Measurements from ENCODE around the gene GLIS2. TPM values are rescaled to one million over a fixed set of nuclear protein-coding genes. Genes with fewer than 3 reads are reported as not detected.
"Not testable (repeated sequence)": the region's sequence is repeated elsewhere in the genome, so short reads cannot be mapped to it uniquely, and the experiment has no call there.

The GLIS2 gene
- total RNA-seq, 1 donor from 2014 or later = 16.6 TPM

DNA sequence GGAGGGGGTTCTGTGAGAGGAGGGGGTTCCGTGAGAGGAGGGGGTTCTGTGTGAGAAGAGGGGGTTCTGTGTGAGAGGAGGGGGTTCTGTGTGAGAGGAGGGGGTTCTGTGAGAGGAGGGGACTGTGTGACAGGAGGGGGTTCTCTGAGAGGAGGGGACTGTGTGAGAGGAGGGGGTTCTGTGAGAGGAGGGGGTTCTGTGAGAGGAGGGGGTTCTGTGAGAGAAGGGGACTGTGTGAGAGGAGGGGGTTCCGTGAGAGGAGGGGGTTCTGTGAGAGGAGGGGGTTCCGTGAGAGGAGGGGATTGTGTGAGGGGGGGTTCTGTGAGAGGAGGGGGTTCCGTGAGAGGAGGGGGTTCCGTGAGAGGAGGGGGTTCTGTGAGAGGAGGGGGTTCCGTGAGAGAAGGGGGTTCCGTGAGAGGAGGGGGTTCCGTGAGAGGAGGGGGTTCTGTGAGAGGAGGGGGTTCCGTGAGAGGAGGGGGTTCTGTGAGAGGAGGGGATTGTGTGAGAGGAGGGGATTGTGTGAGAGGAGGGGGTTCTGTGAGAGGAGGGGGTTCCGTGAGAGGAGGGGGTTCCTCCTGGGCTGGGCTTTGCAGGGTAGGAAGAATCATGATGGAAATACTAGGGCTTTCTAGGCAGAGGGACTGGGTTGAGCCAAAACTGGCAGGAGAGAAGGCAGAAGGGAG lies 28.6 kb downstream of the GLIS2 start:
- intact Hi-C loops (cut with micrococcal nuclease); DNase-seq; ATAC-seq: not testable (repeated sequence)

DNA sequence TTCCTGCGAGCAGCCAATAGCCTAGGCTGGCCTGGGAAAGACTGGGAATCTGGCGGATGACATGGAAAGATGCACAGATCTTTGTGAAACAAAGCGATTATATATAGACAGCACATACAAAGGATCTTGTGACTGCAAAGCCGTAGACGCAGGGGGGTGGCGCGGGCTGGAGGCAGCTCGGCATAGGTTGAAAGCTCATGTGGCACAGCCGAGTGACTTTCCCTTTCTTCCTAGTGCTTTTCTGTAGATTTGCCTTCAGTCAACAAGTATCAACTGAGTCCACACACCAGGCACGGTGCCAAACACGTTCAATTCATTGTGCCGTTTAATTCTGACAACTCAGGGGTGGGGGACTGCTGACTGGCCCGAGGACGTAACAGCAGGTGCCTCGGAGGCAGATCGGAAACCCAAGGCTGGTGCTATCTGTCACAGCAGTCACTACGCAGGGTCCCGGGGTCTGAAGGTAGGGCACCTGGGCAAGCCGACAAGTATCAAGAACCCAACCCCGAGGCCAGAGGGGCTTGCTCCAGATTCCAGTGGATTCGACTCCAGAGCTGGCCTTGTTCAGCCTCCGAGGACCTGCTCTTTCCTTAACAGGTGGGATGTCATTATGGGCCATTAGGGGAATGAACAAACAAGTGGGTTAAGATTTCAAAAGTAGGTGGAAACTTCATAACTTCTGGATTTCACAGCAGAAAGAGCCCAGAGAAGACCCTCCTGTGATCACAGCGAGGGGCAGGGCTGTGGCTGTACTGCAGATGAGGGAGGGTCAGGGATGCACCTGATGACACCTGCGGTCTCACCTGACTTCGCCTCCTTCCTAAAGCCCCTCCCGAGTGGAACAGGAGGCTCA lies 29.3 kb downstream of the GLIS2 start:
- DNase-seq (no peak), ATAC-seq (no peak)
- intact Hi-C loops (cut with micrococcal nuclease) = no loop called here

DNA sequence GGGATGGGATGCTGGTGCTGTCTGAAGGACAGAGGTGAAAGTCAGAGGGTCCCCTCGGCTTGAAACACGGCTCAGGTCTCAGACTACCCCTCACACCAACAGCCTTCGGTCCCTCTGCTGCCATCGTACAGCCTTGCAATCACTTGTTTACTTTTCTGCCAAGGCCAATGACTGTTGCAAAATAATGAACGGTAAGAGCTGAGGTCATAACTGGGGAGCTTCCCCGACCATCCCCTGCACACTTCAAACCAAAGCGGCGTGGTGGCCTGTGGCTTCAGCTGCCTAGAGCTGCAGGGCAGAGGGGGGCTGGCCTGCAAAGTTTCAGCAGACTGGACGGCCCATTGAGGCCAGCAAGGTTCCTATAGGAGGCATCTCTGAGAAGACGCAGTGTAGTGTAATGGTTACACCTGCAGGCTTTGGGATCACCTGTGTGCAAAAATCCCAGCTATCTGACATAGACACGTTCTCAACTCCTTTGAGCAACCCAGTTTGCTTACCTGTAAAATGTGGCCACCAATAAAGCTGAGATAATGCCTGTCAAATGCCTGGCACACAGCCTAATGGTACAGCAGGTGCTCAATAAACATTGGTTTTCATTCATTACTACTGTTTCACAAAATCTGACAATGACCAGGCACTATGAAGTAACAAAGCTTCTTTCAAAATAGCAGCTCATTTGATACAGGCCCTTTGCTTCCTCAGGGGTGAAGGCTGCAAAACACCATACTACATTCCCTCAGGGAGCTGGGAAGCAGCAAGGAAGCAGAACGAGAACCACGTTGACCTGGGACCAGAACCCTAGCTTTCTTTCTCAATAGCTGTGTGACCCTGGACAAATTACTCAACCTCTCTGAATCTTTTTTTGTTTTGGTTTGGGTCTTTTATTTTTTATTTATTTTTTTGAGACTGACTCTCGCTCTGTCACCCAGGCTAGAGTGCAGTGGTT lies 30.2 kb downstream of the GLIS2 start:
- ATAC-seq (no peak), DNase-seq (no peak)
- intact Hi-C loops (cut with micrococcal nuclease) = no loop called here

DNA sequence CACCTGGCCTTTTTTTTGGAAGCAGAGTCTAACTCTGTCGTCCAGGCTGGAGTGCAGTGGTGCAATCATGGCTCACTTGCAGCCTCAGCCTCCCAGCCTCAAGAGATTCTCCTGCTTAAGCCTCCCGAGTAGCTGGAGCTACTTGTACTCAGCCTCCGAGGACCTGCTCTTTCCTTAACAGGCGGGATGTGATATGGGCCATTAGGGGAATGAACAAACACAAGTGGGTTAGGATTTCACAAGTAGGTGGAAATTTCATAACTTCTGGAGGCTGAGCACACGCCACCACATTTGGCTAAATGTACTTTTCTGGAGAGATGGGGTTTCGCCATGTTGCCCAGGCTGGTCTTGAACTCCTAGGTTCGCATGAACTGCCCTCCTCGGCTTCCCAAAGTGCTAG lies 31.1 kb downstream of the GLIS2 start:
- ATAC-seq (no peak), DNase-seq (no peak)
- intact Hi-C loops (cut with micrococcal nuclease) = no loop called here

DNA sequence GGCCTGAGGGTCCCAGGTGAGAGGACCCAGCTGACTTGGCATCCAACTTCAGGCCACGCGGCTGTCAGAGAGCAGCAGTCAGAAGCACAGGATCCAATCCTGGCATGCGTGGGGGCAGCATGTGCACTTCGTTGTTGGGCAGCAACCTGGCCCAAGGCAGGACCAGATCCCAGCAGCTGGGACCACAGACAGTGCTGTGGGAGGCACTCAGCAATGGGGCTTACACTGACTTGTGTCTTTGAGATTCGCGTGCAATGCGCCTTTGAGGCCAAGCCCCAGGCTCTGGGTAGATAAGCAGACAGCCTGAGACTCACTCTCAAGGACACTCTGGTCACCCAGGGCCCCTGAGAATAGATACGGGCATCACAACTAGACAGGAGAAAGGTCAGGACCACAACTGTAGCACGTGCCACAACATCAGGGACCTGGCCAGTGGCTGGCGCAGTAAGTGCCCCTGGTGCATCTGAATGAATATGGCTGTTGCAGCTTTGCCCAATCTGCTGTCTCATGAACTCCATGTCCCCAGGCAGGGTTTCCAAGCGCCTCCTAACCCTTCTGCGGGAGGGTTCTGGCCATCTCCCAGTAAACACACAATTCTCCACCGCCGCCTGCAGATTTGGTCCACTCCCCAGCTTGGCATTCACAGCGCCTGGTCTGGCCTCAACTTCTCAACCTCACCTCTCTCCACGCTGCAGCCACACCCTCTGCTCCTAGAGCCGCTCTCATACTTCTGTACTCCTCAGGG lies 32.1 kb downstream of the GLIS2 start:
- peak; percentile 1 for ATAC-seq
- intact Hi-C loops (cut with micrococcal nuclease) = no loop called here

DNA sequence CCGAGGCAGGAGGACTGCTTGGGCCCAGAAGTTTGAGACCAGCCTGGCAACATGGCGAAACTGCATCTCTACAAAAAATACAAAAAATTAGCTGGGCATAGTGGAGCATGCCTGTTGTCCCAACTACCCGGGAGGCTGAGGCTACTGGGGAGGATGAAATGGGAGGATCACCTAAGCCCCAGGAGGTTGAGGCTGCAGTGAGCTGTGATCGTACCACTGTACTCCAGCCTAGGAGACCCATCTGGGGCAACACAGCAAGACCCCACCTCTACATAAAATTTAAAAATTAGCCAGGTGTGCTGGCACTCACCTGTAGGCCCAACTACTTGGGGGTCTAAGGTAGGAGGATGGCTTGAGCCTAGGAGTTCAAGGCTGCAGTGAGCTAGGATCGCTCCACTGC lies 33.5 kb downstream of the GLIS2 start:
- intact Hi-C loops (cut with micrococcal nuclease) = no loop called here

More for the DNA sequence above, 32.1 kb downstream of the GLIS2 start:
- no peak for DNase-seq

DNA sequence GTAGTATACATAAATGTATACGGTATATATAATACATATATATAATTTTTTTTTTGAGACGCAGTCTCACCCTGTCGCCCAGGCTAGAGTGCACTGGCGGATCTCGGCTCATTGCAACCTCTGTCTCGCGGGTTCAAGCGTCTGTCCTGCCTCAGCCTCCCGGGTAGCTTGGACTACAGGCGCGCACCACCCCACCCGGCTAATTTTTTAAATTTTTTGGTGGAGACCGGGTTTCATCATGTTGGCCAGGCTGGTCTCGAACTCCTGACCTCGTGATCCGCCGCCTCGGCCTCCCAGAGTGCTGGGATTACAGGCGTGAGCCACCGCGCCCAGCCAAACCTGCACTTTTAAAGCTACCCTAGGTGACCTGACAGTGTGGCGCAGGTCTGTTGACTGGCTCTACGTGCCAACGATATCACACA lies 34.5 kb downstream of the GLIS2 start:
- no peak for ATAC-seq

More for the DNA sequence above, 33.5 kb downstream of the GLIS2 start:
- ATAC-seq (no peak), DNase-seq (no peak)

DNA sequence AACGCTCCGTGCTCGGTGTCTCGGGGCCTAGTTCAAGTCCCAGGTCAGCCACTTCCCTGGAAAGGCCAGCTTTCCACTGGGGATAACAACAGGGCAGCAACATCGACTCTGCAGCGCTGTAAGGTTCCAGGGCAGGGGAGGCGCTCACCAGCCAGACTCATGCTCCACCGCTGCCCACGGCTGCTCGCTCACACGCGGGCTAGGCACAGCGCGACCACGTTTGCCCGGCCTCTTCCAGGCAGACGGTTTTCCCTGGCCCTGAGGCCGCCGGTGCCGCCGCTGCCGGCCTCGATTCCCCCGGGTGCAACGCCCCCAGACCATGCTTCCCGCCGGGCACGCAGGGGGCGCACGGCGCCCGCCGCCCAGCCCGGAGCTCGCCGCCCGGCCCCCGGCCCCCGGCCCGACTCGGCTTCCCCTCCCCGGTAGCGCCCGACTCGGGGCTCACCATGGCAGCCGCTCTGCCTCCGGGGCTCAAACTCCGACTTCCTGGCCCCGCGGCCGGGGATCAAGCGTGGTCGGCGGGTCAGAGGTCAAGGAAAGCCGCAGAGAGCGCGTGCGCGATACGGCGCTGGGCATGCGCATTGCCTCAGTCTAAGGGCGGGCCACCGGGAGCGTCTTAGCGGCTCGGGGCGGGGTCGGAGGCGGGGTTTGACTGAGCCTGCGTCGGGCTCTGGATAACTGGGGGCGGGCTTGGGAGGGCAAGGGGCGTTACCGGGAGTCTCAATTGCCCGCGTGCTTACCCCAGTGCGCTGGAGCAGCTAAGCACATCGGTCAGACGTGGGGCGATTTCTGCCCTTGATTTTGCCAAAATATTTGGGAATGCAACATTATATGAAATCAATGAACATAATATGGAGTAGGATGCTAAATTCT lies 35.2 kb downstream of the GLIS2 start, which contains the start of gene PAM16:
PAM16 (minus strand) TSS at position 535 of the 873 bp plus-strand sequence; CDS start at position 448, 87 bp downstream.
- intact Hi-C loops (cut with micrococcal nuclease) = loop anchor here (10.0 kb wide), 1 partner anchor 54 kb away; no protein-coding TSS in a partner anchor
- DNase-seq (peak; percentile 99), ATAC-seq (peak; percentile 95)

More for the DNA sequence above, 34.5 kb downstream of the GLIS2 start:
- intact Hi-C loops (cut with micrococcal nuclease) = loop anchor here (10.0 kb wide), 1 partner anchor 54 kb away; no protein-coding TSS in a partner anchor
- DNase-seq = no peak

DNA sequence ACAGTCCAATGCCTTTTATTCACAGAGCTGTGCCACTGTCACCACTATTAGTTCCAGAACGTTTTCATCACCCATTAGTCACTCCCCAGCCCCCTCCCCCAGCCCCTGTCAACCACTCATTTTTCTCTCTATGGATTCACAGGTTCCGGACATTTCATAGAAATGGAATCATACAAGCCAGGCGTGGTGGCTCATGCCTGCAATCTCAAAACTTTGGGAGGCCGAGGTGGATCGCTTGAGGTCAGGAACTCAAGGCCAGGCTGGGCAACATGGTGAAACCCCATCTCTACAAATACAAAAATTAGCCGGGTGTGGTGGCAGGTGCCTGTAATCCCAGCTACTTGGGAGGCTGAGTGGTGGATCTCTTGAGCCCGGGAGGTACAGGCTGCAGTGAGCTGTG lies 36.0 kb downstream of the GLIS2 start:
- no peak for ATAC-seq
- intact Hi-C loops (cut with micrococcal nuclease) = loop anchor here (10.0 kb wide), 1 partner anchor 53 kb away; no protein-coding TSS in a partner anchor
- DNase-seq = no peak

DNA sequence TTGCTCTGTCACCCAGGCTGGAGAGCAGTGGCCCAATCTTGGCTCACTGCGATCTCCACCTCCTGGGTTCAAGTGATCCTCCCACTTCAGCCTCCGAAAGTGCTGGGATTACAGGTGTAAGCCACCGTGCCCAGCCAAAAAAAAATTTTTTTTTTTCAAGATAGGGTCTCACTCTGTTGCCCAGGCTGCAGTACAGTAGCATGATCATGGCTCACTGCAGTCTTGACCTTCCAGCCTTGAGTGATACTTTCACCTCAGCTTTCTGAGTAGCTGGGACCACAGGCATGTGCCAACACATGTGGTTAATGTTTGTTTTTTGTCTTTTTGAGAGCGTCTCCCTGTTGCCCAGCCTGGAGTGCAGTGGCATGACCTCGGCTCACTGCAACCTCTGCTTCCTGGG lies 37.0 kb downstream of the GLIS2 start:
- DNase-seq (no peak), ATAC-seq (no peak)
- intact Hi-C loops (cut with micrococcal nuclease) = loop anchor here (10.0 kb wide), 1 partner anchor 52 kb away; no protein-coding TSS in a partner anchor

DNA sequence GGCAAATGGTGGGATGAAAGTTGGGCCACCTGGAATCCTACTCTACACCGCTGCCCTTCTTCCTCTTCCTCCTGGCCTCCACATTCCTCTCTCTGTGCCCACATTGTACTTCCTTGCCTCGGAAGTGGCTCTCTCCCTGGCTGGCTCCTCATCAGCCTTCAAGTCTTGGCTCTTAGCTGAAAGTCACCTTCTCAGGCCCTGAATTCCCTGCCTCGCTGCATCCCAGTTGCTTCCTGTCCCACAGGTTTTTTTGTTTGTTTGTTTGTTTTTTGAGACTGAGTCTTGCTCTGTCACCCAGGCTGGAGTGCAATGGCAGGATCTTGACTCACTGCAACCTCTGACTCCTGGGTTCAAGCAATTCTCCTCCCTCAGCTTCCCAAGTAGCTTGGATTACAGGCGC lies 37.8 kb downstream of the GLIS2 start:
- ATAC-seq = no peak
- no peak for DNase-seq
- intact Hi-C loops (cut with micrococcal nuclease) = loop anchor here (10.0 kb wide), 1 partner anchor 51 kb away; no protein-coding TSS in a partner anchor

DNA sequence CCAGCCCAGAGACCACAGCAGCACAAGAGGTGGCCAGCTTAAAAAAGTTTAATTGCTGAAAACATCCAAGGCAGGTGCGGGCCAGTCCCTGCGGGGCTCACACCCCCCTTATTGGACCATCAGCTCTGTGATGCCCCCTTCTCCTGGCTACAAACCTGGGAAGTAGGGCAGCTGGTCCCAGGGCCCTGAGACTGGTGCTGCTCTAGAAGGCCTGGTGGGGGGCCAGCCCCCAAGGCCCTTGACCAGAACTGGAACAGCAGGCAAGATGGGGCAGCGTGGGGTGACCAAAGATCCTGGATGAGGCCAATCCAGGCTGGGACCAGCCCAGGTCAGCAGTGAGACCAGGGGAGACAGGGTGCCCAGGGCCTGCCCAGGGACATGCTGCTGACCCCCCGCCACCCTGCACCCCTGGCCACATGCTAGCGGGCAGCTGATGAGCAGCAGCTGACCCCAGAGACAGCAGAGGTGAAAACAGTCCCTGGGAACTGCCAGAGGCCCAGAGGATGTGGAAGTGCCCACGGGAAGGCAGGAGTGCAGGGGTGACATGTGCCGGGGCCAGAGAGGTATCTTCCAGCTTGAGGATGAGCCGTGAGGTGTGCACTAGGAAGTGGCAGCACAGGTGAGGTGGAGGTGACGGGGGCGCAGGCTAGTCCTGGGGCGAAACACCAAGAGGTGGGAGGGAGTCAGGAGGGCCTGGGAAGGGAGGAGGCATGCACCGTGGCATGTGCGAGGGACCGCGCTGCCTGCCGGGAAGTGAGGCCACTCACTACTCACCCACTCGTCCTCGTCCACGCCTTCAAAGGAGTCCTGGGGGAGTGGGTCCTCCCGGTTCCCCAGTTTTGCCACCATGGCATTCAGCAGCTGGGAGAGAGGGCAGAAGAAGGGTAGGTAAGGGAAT lies 38.9 kb downstream of the GLIS2 start:
- no peak for DNase-seq
- no peak for ATAC-seq
- intact Hi-C loops (cut with micrococcal nuclease) = loop anchor here (10.0 kb wide), 1 partner anchor 50 kb away; no protein-coding TSS in a partner anchor

DNA sequence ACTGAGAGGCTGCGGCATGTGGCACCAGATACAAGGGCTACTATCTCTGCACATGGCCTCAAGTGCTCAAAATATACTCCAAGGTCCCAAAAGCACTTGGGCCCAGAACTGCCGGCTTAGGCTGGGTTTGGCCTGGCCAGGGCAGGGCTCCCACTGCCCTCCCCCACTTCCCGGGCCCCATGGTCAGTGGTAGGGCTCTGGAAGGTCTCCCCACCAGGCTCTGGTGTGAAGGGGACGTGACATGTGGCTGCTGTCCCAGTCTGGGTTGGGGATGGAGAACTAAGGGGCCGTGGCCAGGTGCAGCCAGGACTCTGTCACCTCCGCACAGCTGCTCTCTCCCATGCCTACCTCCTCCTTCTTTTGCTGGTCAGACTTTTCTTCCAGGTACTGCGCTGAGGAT lies 41.0 kb downstream of the GLIS2 start:
- no peak for DNase-seq
- no peak for ATAC-seq
- intact Hi-C loops (cut with micrococcal nuclease) = loop anchor here (10.0 kb wide), 1 partner anchor 48 kb away; no protein-coding TSS in a partner anchor

DNA sequence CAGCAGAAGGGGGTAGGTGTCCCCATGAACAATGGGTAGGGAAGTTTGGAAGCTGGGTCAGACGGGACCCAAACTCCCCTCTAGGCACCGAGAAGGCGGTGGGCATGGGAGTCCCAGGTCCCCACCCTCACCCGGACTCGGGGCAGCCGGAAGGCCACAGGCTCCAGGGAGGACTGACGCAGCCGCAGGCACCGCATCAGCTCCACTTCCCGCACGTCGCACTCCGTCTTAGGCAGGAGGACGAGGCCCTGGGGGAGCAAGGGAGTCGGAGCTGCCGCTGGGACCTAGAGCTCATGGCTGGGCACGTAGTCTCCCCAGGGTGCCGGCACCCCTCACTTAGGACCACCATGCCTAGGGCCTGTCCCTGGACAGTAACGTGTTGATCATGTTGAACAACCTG lies 42.4 kb downstream of the GLIS2 start:
- intact Hi-C loops (cut with micrococcal nuclease) = loop anchor here (10.0 kb wide), 1 partner anchor 47 kb away; no protein-coding TSS in a partner anchor
- DNase-seq (no peak), ATAC-seq (no peak)

DNA sequence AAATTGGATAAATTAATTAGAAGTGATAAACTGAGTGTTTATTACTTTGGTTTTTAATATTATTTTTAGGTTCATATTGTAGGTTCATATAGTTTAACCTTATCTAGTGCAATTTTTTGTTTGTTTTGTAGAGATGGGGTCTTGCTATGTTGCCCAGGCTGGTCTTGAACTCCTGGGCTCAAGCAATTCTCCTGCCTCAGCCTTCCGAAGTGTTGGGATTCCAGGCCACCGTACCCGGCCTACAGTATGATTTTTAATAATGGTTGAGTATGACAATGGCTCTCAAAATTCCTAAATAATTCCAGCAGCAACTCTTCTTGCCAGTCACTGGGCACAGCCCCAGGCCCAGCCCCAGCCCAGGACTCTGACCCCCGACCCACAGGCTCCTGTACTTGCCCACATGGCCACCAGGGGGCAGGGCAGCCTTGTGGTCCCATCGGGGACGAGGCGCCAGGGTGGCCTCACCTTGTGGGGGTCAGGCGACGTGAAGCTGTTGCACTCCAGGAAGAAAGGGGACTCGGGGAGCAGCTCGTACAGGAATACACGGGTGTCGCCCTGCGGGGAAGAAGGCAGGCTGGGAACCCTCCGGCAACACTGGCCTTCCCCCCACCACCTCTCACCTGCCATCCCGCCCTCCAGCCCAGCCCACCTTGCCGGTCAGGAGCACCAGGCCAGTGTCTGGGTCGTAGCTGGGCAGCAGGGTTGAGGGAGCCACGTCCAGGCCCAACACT lies 43.1 kb downstream of the GLIS2 start:
- peak; percentile 80 for ATAC-seq
- intact Hi-C loops (cut with micrococcal nuclease) = loop anchor here (10.0 kb wide), 1 partner anchor 46 kb away; no protein-coding TSS in a partner anchor

More for the DNA sequence above, 43.1 kb downstream of the GLIS2 start:
- peak; percentile 83 for DNase-seq

All from left ventricle myocardium superior (tissue), 1 donor.